Memory B cell (primary cell): Measurements from ENCODE around the gene APBA2.

Experiments
- ATAC-seq: fragments of 150-1000 bp; cut with Tn5 transposase; 2 replicates; pipeline ENCODE4 v1.10.0; 2021; ENCODE audit warnings: low read depth, mild to moderate bottlenecking, moderate library complexity
- DNase-seq, 2 donors: peaks; one replicate each; pipeline ENCODE4 v3.0.0; 2022; ENCODE audit warnings: low spot score in 2 of 2
- H3K27ac Mint-ChIP-seq: one replicate; pipeline ENCODE4 v1.8.0; 2022; ENCODE audit warnings: mild to moderate bottlenecking, moderate library complexity, mixed read lengths
- H3K27me3 Mint-ChIP-seq: one replicate; pipeline ENCODE4 v1.8.0; 2022; ENCODE audit warnings: mixed read lengths
- H3K36me3 Mint-ChIP-seq: one replicate; pipeline ENCODE4 v1.8.0; 2022; ENCODE audit warnings: mild to moderate bottlenecking, mixed read lengths
- H3K4me1 Mint-ChIP-seq: one replicate; pipeline ENCODE4 v1.8.0; 2022; ENCODE audit warnings: mixed read lengths
- H3K4me3 Mint-ChIP-seq: one replicate; pipeline ENCODE4 v1.8.0; 2022; ENCODE audit warnings: mild to moderate bottlenecking, moderate library complexity, mixed read lengths
- H3K9me3 Mint-ChIP-seq: one replicate; pipeline ENCODE4 v1.8.0; 2022; ENCODE audit warnings: mixed read lengths

APBA2 gene

DNA sequence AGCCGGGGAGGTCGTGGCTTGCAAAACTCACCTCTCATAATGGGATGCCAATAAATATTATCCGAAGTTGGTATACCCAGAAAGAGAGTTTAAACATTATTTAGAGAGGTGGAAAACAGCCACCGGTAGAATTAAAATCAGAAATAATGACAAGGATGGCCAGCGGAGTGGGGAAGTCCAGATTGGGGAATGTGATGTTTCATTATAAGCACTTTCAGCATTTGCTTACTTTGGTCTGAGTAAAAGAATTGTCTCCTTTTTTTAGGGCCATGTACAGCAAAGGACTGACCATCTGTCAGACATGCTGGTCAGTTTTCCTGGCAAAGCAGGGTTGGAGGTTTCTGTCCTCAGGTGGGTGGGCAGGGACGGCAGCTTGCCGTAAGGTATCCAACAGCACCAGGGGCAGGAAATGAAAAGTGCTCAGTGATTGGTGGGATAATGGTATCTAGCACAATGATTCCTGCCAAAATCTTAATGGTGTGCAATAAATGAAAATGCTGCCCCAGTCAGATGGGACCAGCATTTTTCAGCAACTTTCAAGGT, 24.3 kb downstream of the APBA2 start:
- DNase-seq (no peak), ATAC-seq (no peak)
- peaks cover 2% of the 10 kb centered on the region for H3K27me3 Mint-ChIP-seq
- H3K4me1 Mint-ChIP-seq: no peaks in the 10 kb centered on the region
- H3K27ac Mint-ChIP-seq: no peak overlapping the region
- H3K9me3 Mint-ChIP-seq: no peaks in the 10 kb centered on the region
- H3K36me3 Mint-ChIP-seq: no peaks in the 10 kb centered on the region
- H3K4me3 Mint-ChIP-seq: no peak overlapping the region

DNA sequence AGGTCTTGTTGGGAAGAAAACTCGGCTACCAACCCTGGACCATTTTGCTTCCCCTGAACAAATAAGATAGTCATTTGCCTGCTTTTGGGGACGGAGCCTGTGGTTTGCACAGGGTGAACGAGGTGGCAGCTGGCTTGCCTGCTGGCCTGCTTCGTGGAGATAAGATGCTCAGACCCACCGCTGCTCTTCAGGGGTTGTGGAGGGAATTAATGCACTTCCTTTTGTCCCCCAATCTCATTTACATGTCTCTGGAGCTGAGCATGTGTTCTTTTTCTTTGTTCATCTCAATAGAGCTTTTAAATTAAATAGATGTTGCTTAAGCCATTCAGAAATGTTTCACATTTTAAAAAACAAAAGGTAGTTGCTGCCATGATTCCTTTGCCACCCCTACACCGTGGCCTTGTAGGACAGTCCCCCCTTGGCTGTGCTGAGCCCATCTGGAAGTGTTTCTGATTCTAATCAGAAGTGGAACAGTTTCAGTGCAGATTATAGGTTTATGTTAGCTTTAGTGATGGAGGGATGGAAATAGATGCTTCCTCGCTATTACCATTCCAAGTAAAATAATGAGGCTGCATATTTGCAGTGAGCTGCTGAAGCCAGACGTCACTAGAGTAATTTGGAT, 25.6 kb downstream of the APBA2 start:
- H3K36me3 Mint-ChIP-seq: no peaks in the 10 kb centered on the region
- peaks cover 2% of the 10 kb centered on the region for H3K27me3 Mint-ChIP-seq
- ATAC-seq (no peak), DNase-seq (no peak)
- no peak overlapping the region for H3K27ac Mint-ChIP-seq
- no peaks in the 10 kb centered on the region for H3K4me1 Mint-ChIP-seq
- H3K9me3 Mint-ChIP-seq: no peaks in the 10 kb centered on the region
- no peak overlapping the region for H3K4me3 Mint-ChIP-seq

DNA sequence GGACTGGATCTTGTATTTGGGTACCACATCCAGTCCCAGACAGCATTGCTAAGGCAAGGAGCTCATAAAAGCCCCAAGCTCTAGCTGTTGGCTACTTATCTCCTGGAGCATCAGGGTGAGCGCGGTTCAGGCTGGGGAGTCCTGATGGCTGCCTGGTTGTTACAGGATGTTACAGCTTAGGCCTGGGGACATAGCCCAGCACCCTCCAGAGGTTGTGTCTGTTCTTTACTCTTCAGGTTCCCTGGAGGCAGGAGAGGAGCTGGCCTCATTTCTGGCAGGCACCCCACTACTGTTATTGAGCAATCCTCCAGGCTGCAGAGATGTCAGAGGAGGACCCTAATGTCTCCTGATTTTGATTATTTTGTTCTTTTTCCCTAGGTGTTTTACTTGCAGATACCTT, 26.6 kb downstream of the APBA2 start:
- ATAC-seq: no peak
- no peak for DNase-seq
- H3K4me3 Mint-ChIP-seq: no peak overlapping the region
- no peak overlapping the region for H3K27ac Mint-ChIP-seq
- peaks cover 2% of the 10 kb centered on the region for H3K27me3 Mint-ChIP-seq
- no peaks in the 10 kb centered on the region for H3K36me3 Mint-ChIP-seq
- no peaks in the 10 kb centered on the region for H3K4me1 Mint-ChIP-seq
- H3K9me3 Mint-ChIP-seq: no peaks in the 10 kb centered on the region

DNA sequence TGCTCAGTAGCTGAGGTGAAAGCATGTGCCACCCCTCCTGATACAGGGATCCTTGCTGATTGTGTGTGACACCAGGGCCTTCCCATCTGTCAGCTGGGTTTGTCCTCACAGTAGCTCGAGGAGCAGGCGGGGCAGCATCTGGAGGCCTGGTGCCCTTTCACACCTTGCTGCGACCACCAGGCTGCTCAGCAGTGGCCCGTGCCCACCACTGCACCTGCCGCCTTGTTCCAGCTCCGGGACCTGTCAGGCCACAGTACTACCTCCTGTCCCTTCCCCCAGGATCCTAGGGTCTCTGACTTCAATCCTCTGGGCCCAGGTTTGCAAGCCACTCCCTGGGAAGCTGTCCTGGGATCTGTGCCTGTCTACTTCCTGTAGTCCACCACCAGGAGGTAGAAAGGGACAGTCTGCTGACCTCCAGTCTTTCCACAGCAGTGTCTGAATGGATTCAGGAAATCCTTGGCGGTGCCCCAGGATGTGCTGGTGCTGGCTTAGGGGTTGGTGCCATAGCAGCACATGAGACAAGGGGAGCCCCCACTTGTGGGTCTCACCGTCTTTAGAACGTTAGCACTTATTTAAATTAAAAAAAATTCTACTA, 27.5 kb downstream of the APBA2 start:
- Mint-ChIP-seq H3K36me3 (no peaks in the 10 kb centered on the region), H3K4me3 (no peak overlapping the region), H3K4me1 (no peaks in the 10 kb centered on the region), H3K9me3 (no peaks in the 10 kb centered on the region), H3K27ac (no peak overlapping the region), H3K27me3 (peaks cover 2% of the 10 kb centered on the region)
- no peak for ATAC-seq
- DNase-seq: no peak

DNA sequence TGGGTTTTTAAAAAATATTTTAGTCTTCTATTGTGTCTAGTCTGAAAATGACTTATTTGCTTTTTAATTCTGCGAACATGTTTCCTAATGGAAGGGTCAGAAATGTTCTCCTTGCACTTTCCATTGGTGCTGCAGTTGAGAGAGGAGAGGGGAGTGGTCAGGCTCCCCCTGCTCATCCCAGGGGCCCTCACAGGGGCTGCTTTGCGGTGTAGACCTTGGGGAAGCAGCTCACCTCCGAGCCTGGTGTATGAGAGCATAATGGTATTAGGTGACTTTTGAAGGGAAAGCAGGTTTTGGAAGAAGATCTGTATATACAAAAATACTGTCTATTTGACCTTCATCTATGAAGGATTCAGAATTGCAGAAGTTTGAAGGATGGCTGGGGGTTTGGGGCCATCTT, 28.3 kb downstream of the APBA2 start:
- H3K9me3 Mint-ChIP-seq: no peaks in the 10 kb centered on the region
- no peaks in the 10 kb centered on the region for H3K36me3 Mint-ChIP-seq
- H3K4me1 Mint-ChIP-seq: no peaks in the 10 kb centered on the region
- DNase-seq (no peak), ATAC-seq (no peak)
- no peak overlapping the region for H3K4me3 Mint-ChIP-seq
- H3K27ac Mint-ChIP-seq: no peak overlapping the region
- peaks cover 2% of the 10 kb centered on the region for H3K27me3 Mint-ChIP-seq

DNA sequence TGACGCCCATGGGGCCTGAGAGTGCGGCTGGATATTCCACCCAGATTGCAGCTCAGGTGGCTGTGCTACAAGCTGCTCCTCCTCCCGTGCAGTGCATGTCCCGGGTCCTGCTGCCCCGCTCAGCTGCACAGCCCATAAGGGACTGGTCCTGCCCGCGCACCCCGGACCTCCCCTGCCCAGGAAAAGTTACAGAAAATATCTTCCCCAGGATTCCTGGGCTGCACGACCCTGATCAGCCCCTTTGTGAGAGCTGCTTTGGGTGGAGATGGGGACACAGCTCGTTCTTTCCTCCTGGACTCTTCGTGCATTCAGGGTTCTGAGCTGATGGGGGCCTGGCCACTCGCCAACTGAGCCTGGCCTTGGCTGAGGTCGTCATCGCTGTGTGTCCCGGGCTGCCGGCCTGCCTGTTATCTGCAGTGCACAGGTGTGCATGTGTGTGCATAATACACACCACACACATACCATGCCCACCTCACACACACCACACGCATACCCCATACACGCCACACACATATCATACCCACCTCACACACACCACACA, 28.8 kb downstream of the APBA2 start:
- no peaks in the 10 kb centered on the region for H3K4me1 Mint-ChIP-seq
- no peak for ATAC-seq

DNA sequence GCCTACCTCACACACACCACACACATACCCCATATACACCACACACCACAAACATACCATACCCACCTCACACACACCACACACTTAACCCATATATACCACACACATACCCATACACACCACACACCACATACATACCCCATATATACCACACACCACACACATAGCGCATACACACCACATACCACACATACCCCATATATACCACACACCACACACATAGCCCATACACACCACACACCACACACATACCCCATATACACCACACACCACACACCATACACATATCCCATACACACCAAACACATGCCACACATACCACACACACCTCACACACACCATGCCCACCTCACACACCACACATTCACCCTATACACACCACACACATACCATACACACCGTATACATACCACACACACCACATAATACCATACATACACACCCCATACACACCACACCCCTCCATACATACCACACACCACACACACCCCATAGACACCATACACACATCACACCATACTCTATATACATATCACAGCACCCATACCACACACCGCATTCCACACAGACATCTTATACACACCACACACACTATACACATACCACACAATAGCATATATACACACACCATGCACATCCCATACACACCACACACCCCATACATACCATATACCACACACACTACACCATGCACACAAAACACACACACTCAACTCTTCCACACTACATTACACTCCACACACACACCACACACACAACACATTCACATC, 29.5 kb downstream of the APBA2 start:
- no peaks in the 10 kb centered on the region for H3K4me1 Mint-ChIP-seq
- H3K4me3 Mint-ChIP-seq: no peak overlapping the region
- ATAC-seq (no peak), DNase-seq (no peak)
- no peaks in the 10 kb centered on the region for H3K36me3 Mint-ChIP-seq
- H3K27me3 Mint-ChIP-seq: peaks cover 3% of the 10 kb centered on the region
- no peak overlapping the region for H3K27ac Mint-ChIP-seq
- H3K9me3 Mint-ChIP-seq: no peaks in the 10 kb centered on the region

More for the DNA sequence above, 28.8 kb downstream of the APBA2 start:
- no peaks in the 10 kb centered on the region for H3K9me3 Mint-ChIP-seq
- no peak overlapping the region for H3K4me3 Mint-ChIP-seq
- DNase-seq: no peak
- H3K27ac Mint-ChIP-seq: no peak overlapping the region
- H3K27me3 Mint-ChIP-seq: no peaks in the 10 kb centered on the region
- no peaks in the 10 kb centered on the region for H3K36me3 Mint-ChIP-seq

DNA sequence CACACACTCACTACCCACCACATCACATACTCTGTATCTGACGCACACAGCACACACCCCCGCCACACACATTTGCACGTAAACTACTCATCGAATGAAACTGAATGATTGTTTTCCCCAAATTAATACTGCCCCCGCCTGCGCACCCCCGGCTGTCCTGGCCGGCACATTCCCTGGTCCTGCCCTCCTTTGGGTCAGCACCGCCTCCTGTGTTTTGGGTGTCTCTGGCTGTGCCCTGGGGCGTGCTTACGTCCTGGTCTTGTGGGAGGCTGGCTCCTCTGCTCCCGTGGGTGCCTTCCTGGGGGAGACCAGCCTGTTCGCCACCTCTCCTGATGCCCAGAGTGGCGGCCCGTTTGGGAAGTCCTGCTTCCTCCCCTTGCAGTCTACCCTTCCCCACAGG, 30.2 kb downstream of the APBA2 start:
- no peak overlapping the region for H3K4me3 Mint-ChIP-seq
- no peaks in the 10 kb centered on the region for H3K36me3 Mint-ChIP-seq
- no peaks in the 10 kb centered on the region for H3K4me1 Mint-ChIP-seq
- ATAC-seq: no peak
- no peak for DNase-seq
- H3K9me3 Mint-ChIP-seq: no peaks in the 10 kb centered on the region
- no peak overlapping the region for H3K27ac Mint-ChIP-seq
- peaks cover 3% of the 10 kb centered on the region for H3K27me3 Mint-ChIP-seq

DNA sequence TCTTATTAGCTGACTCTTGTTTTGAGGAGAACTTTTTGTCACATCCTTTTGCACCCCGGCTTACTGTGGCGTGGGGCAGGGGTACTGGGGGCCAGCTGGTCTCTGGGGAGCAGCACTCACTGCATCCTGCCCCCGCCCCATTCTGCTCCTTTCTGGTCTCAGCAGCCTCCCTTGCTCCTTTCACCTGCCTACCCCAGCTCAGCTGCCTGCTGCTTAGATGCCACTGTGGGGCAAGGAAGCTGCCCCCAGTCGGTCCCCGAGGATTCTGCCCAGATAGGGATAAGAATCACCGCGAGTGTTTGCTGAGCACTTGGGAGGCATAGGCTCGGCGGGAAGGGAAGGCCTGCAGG, 32.0 kb downstream of the APBA2 start:
- Mint-ChIP-seq H3K27me3 (peaks cover 3% of the 10 kb centered on the region), H3K36me3 (no peaks in the 10 kb centered on the region), H3K27ac (no peak overlapping the region), H3K4me1 (no peaks in the 10 kb centered on the region), H3K4me3 (no peak overlapping the region), H3K9me3 (no peaks in the 10 kb centered on the region)
- DNase-seq (no peak), ATAC-seq (no peak)

DNA sequence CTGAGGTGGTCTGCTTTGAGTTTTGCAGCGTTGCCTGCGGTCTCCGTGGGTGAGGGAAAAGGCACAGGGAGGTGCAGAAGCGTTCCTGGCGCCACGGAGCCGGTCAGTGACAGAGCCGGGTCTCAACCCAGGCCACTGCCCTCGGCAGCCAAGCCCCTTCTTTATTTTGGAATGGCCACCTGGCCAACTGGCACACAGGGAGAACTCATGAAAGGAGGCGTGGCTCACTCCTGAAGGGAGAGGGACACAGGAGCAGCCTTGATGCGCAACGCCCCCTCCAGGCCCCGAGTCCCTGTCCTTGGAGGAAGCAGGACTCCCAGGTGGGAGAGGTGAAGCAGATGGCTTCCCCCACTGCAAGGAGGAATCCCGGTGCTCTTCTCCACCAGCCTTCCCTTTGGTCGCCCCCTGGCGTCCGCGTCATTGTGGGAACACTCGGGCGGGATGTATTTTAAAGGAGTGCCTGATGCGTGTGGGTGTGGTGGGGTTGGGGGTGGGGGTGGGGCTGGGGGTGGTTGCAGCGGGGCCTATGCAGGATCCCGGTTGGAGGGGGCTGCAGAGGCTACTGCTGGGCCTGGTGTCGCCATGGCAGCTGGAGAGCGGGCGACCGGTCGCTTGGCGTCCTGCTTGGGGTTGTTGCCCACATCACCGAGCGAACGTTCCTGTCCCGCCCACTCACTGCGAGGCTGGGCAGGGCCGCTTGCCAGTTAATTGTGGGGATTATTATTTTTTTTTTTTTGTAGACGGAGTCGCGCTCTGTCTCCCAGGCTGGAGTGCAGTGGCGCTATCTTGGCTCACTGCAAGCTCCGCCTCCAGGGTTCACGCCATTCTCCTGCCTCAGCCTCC, 32.6 kb downstream of the APBA2 start:
- H3K36me3 Mint-ChIP-seq: no peaks in the 10 kb centered on the region
- H3K4me1 Mint-ChIP-seq: no peaks in the 10 kb centered on the region
- ATAC-seq (no peak), DNase-seq (no peak)
- peaks cover 3% of the 10 kb centered on the region for H3K27me3 Mint-ChIP-seq
- H3K4me3 Mint-ChIP-seq: no peak overlapping the region
- H3K27ac Mint-ChIP-seq: no peak overlapping the region
- H3K9me3 Mint-ChIP-seq: no peaks in the 10 kb centered on the region

DNA sequence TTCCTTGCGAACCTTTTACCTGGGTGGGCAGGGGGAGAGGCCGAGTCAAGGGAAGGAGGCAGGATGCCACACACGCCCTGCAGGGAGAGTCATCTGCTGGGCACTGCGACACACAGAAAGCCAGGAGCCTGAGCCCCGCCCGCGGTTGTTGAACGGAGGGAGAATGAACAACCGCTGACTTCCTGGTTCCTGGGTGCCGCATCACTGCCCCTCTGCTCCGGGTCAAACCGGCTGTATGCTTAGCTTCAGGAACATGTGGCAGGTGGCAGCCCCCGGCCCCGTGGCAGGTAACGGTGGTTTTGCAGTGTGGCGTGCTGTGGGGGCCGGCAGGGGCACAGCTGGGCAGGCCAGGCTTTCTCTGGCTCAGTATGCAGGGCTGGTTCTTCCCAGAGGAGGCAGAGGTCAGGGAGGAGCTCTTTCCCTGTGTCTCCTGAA, 33.4 kb downstream of the APBA2 start:
- no peak overlapping the region for H3K27ac Mint-ChIP-seq
- H3K27me3 Mint-ChIP-seq: peaks cover 3% of the 10 kb centered on the region
- no peaks in the 10 kb centered on the region for H3K4me1 Mint-ChIP-seq
- no peak overlapping the region for H3K4me3 Mint-ChIP-seq
- no peak for DNase-seq
- no peaks in the 10 kb centered on the region for H3K9me3 Mint-ChIP-seq
- no peak for ATAC-seq
- no peaks in the 10 kb centered on the region for H3K36me3 Mint-ChIP-seq

DNA sequence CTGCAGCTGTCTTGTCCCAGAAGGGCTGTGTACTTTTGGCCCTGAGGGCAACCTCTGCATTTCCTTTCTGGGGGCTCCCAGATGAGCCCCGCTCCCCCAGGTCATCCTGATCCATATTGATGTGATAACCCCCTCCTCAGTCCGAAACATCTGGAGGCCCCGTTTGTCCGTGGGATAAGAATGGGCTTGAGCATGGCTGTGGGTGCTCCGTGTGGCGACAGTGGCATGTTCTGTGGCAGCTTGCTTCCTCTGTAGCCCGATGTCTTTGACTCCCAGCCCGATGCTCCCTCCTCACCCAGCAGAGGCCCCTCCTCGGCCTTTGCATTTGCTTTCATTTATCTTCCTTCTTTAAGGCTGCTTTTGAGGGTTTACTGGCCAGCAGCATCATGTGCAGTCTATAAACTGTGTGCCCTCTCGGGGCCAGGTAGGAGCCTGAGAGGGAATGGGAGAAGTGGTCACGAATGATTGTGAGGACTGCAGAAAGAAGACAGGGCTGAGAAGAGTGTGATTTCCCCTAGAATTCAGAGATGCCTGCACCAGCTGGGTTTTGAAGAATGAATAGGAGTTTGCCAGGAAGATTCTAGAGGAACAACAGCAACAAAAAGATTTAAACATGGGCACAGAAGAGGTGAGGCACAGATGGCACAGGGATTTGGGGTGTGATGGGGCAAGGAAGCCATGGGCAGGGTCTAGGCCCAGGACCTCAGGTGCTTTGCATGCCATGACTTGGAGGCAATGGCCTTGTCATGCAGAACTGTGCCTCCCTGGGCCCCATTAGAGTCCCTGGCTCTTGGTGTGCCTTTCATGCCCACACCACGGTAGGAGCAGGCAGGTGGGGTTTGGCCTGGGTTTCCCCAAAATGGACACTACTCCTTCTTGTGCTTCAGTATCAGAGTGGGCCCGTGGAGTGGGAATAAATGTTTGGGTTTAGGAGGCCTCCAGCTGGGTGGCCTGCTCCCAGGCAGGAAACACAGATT, 34.2 kb downstream of the APBA2 start:
- Mint-ChIP-seq H3K4me1 (no peaks in the 10 kb centered on the region), H3K4me3 (no peak overlapping the region), H3K9me3 (no peaks in the 10 kb centered on the region), H3K27ac (no peak overlapping the region), H3K36me3 (no peaks in the 10 kb centered on the region), H3K27me3 (peaks cover 3% of the 10 kb centered on the region)
- ATAC-seq (no peak), DNase-seq (no peak)

DNA sequence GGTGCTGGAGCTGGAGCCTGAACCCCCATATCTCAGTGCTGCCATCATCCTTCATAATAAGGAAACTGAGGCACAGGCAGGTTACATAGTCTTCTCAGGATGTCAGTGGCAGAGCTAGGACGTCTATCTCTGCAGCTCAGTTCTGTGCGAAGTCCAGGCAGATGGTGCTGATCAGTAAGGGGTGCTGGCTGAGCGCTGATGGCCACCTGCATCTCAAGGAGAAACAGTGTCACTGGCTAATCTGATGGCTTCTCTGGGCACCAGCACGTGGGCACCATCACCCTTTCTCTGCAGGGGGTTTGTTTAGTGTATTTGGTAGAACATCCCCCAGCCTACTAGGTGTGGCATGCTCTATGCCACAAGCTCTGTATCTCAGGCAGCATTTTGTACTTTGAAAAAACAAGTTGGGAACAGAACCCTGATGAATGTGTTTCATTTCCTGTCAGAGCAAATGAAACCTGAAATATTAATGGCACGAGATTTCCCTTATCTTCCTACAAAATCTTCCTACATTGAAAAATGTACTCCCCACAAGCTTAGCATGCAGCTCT, 35.1 kb downstream of the APBA2 start:
- ATAC-seq: no peak
- Mint-ChIP-seq H3K27me3 (peaks cover 3% of the 10 kb centered on the region), H3K9me3 (no peaks in the 10 kb centered on the region), H3K36me3 (no peaks in the 10 kb centered on the region), H3K4me3 (no peak overlapping the region), H3K27ac (no peak overlapping the region), H3K4me1 (no peaks in the 10 kb centered on the region)
- DNase-seq: no peak
